Kidney epithelial cell (primary cell): ENCODE results near the gene MPP2. TPM values are rescaled to one million over a fixed set of nuclear protein-coding genes. Genes with fewer than 3 reads are reported as not detected.

Source experiments
- DNase-seq: peaks from one replicate; pipeline ENCODE4 v3.0.0-alpha.2; 2010; ENCODE audit warnings: low read depth
- H3K27me3 ChIP-seq: 2 replicates; pipeline ENCODE4 v1.6.0; 2011; ENCODE audit warnings: low read length; ENCODE audit not compliant: control insufficient read depth, insufficient read depth
- H3K36me3 ChIP-seq: 2 replicates; pipeline ENCODE4 v1.5.1; 2011; ENCODE audit warnings: low read length; ENCODE audit not compliant: control insufficient read depth, insufficient read depth
- H3K4me3 ChIP-seq: 2 replicates; pipeline ENCODE4 v1.5.1; 2011; ENCODE audit warnings: low read depth, mild to moderate bottlenecking, control low read depth, low read length
- CTCF ChIP-seq: IDR thresholded peaks from 2 replicates; pipeline ENCODE4 v1.5.1; 2011; ENCODE audit warnings: mild to moderate bottlenecking, moderate library complexity, low read length, control low read depth, inconsistent platforms; ENCODE audit not compliant: insufficient read depth, poor library complexity, severe bottlenecking
- total RNA-seq: library from RNA; depleted of rRNA; stranded (reverse); fragments of >200 nt; gene quantifications from 2 replicates; pipeline ENCODE4 v1.2.3, GENCODE V29; 2015

The MPP2 gene
- total RNA-seq, 1 donor from 2014 or later: 2.7 TPM

GRCh38 chr17:43855061-43855460 lies 52.3 kb downstream of the MPP2 start:
- Histone ChIP-seq H3K4me3 (no peak overlapping the region), H3K27me3 (peaks cover 38% of the 10 kb centered on the region), H3K36me3 (no peaks in the 10 kb centered on the region)
- no peak for TF ChIP-seq CTCF
- no peak for DNase-seq

GRCh38 chr17:43854498-43854897 lies 52.8 kb downstream of the MPP2 start:
- no peak for TF ChIP-seq CTCF
- H3K4me3 ChIP-seq: no peak overlapping the region

GRCh38 chr17:43853546-43853945 lies 53.8 kb downstream of the MPP2 start:
- no peak for DNase-seq
- Histone ChIP-seq H3K4me3 (no peak overlapping the region), H3K27me3 (peaks cover 36% of the 10 kb centered on the region), H3K36me3 (no peaks in the 10 kb centered on the region)
- TF ChIP-seq CTCF: no peak

More at GRCh38 chr17:43854498-43854897, 52.8 kb downstream of the MPP2 start:
- Histone ChIP-seq H3K36me3 (no peaks in the 10 kb centered on the region), H3K27me3 (peaks cover 36% of the 10 kb centered on the region)
- no peak for DNase-seq

GRCh38 chr17:43852571-43852970 lies 54.8 kb downstream of the MPP2 start:
- DNase-seq: no peak
- no peaks in the 10 kb centered on the region for H3K36me3 ChIP-seq
- no peak overlapping the region for H3K4me3 ChIP-seq
- no peak for TF ChIP-seq CTCF
- H3K27me3 ChIP-seq: peaks cover 31% of the 10 kb centered on the region

- H3K4me3 ChIP-seq: no peak overlapping the region
- H3K36me3 ChIP-seq: no peaks in the 10 kb centered on the region
- H3K27me3 ChIP-seq: peaks cover 17% of the 10 kb centered on the region
- no peak for DNase-seq
- no peak for TF ChIP-seq CTCF
Measured at GRCh38 chr17:43849116-43849515, 58.2 kb downstream of the MPP2 start.

- peaks cover 14% of the 10 kb centered on the region for H3K27me3 ChIP-seq
Measured at GRCh38 chr17:43848601-43849000, 58.7 kb downstream of the MPP2 start.

More at GRCh38 chr17:43848601-43849000, 58.7 kb downstream of the MPP2 start:
- no peak for DNase-seq
- TF ChIP-seq CTCF: no peak
- no peak overlapping the region for H3K4me3 ChIP-seq
- H3K36me3 ChIP-seq: no peaks in the 10 kb centered on the region
